HL-60 (cell line): ENCODE data around the gene CPA2.

Experiments used
- GABPA ChIP-seq: IDR thresholded peaks from 2 replicates; pipeline ENCODE4 v1.6.1; 2012; ENCODE audit warnings: low read depth
- POLR2AphosphoS5 ChIP-seq: IDR thresholded peaks from 2 replicates; pipeline ENCODE4 v1.6.1; 2012; ENCODE audit warnings: low read depth
- TF ChIP-seq, protein P1 (sequence below): IDR thresholded peaks from one replicate; pipeline ENCODE4 v1.5.1; 2011; ENCODE audit warnings: low read length, control low read depth, inconsistent platforms; ENCODE audit not compliant: insufficient read depth
- TF ChIP-seq, protein P2 (sequence below): IDR thresholded peaks from 2 replicates; pipeline ENCODE4 v1.6.1; 2012; ENCODE audit warnings: low read depth; ENCODE audit not compliant: insufficient replicate concordance

GRCh38 chr7:130270947-130271800 lies 4.5 kb downstream of the CPA2 start:
- TF ChIP-seq, protein P1, sequence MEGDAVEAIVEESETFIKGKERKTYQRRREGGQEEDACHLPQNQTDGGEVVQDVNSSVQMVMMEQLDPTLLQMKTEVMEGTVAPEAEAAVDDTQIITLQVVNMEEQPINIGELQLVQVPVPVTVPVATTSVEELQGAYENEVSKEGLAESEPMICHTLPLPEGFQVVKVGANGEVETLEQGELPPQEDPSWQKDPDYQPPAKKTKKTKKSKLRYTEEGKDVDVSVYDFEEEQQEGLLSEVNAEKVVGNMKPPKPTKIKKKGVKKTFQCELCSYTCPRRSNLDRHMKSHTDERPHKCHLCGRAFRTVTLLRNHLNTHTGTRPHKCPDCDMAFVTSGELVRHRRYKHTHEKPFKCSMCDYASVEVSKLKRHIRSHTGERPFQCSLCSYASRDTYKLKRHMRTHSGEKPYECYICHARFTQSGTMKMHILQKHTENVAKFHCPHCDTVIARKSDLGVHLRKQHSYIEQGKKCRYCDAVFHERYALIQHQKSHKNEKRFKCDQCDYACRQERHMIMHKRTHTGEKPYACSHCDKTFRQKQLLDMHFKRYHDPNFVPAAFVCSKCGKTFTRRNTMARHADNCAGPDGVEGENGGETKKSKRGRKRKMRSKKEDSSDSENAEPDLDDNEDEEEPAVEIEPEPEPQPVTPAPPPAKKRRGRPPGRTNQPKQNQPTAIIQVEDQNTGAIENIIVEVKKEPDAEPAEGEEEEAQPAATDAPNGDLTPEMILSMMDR, result no peak
- TF ChIP-seq POLR2AphosphoS5 (no peak), GABPA (no peak)
- TF ChIP-seq, protein P2, sequence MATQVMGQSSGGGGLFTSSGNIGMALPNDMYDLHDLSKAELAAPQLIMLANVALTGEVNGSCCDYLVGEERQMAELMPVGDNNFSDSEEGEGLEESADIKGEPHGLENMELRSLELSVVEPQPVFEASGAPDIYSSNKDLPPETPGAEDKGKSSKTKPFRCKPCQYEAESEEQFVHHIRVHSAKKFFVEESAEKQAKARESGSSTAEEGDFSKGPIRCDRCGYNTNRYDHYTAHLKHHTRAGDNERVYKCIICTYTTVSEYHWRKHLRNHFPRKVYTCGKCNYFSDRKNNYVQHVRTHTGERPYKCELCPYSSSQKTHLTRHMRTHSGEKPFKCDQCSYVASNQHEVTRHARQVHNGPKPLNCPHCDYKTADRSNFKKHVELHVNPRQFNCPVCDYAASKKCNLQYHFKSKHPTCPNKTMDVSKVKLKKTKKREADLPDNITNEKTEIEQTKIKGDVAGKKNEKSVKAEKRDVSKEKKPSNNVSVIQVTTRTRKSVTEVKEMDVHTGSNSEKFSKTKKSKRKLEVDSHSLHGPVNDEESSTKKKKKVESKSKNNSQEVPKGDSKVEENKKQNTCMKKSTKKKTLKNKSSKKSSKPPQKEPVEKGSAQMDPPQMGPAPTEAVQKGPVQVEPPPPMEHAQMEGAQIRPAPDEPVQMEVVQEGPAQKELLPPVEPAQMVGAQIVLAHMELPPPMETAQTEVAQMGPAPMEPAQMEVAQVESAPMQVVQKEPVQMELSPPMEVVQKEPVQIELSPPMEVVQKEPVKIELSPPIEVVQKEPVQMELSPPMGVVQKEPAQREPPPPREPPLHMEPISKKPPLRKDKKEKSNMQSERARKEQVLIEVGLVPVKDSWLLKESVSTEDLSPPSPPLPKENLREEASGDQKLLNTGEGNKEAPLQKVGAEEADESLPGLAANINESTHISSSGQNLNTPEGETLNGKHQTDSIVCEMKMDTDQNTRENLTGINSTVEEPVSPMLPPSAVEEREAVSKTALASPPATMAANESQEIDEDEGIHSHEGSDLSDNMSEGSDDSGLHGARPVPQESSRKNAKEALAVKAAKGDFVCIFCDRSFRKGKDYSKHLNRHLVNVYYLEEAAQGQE, result no peak
